Brain microvascular endothelial cell (primary cell): ENCODE data around the gene HCCS.

Experiments used
- DNase-seq: peaks from one replicate; pipeline ENCODE4 v3.0.0-alpha.2; 2020
- H3K27ac ChIP-seq: fragments of 250-450 bp; sonication (Bioruptor Pico); 2 replicates; pipeline ENCODE4 v1.5.1; 2020; ENCODE audit warnings: mild to moderate bottlenecking, moderate library complexity
- H3K27me3 ChIP-seq: fragments of 250-450 bp; sonication (Bioruptor Pico); replicated peaks from 2 replicates; pipeline ENCODE4 v1.5.1; 2020; ENCODE audit warnings: mild to moderate bottlenecking
- H3K36me3 ChIP-seq: fragments of 250-450 bp; sonication (Bioruptor Pico); replicated peaks from 2 replicates; pipeline ENCODE4 v1.5.1; 2020; ENCODE audit warnings: mild to moderate bottlenecking
- H3K4me3 ChIP-seq: 2 replicates; pipeline ENCODE4 v1.5.1; 2011; ENCODE audit warnings: low read depth, mild to moderate bottlenecking, control low read depth, low read length, moderate library complexity
- CTCF ChIP-seq: IDR thresholded peaks from 2 replicates; pipeline ENCODE4 v1.5.1; 2011; ENCODE audit warnings: low read depth, mild to moderate bottlenecking, moderate library complexity, low read length, control low read depth, inconsistent platforms; ENCODE audit errors: missing control alignments
- in situ Hi-C: cut with HindIII; loops from 2 replicates; pipeline ENCODE4 v1.10.0; 2017; ENCODE audit warnings: low sequenced_read_pairs, low pct_ligation_motif_present

HCCS gene

GRCh38 chrX:11080741-11081305 lies 30.3 kb upstream of the HCCS start:
- H3K27ac ChIP-seq = no peak overlapping the region
- no peak for DNase-seq
- in situ Hi-C loops = no loop called here
- no peaks in the 10 kb centered on the region for H3K36me3 ChIP-seq
- TF ChIP-seq CTCF = no peak
- no peak overlapping the region for H3K4me3 ChIP-seq
- no peaks in the 10 kb centered on the region for H3K27me3 ChIP-seq

DNA sequence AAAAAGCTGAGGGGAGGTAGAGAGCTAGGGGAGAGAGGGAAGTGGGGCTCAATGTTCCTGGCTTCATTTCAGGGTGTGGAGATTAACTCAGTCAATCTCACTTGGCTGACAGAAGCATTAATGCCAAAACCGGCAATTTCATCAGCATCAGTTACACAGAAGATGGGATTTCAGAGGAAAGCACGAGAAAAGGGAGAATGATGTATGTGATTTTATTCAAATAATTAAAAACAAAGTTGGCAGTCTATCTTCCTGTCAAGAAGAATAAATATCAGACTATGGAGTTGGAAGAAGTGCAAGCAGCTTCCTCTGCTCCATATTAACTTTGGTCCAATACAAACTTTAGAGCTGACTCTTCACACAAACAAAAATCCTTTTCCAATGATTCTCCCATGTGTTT lies 29.6 kb upstream of the HCCS start:
- in situ Hi-C loops = no loop called here
- Histone ChIP-seq H3K27me3 (no peaks in the 10 kb centered on the region), H3K27ac (no peak overlapping the region), H3K36me3 (no peaks in the 10 kb centered on the region), H3K4me3 (no peak overlapping the region)
- no peak for TF ChIP-seq CTCF
- no peak for DNase-seq

DNA sequence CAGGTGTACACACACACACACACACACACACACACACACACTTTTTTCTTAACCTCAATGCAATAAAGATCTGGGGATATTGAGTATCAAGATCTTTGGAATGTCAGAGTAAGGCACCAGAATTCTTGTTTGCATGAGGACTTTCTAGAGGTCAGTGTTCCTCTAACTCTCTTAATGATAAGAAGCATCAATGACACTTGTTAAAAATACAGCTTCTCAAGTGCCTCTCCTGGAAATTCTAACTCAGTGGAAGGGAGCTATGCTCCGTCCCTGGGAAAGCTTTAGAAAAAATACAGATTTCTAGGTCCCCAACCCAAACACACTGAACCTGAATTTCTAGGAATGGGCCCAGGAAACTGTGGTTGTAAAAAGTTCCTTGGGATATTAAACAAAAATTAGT lies 25.8 kb upstream of the HCCS start:
- in situ Hi-C loops = no loop called here
- no peak for DNase-seq
- H3K4me3 ChIP-seq = no peak overlapping the region
- TF ChIP-seq CTCF = no peak
- no peaks in the 10 kb centered on the region for H3K36me3 ChIP-seq
- H3K27me3 ChIP-seq = no peaks in the 10 kb centered on the region
- no peak overlapping the region for H3K27ac ChIP-seq

DNA sequence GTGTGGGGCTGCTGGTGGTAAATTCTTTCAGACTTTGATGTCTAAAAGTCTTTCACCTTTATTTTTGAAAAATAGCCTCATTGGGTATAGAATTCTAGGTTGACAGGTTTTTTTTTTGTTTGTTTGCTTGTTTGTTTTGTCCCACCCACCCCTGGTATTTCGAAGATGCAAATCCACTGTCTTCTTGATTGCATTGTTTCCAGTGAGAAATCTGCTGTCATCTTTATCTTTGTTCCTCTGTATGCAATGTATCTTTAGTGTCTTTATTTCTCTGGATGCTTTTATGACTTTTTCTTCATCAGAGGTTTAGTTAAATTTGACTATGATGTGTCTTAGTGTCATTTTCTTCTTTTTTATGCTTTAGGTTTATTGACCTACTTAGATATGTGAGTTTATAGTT lies 21.3 kb upstream of the HCCS start:
- no peaks in the 10 kb centered on the region for H3K27me3 ChIP-seq
- DNase-seq = no peak
- H3K36me3 ChIP-seq = no peaks in the 10 kb centered on the region
- no peak overlapping the region for H3K27ac ChIP-seq
- in situ Hi-C loops = no loop called here
- TF ChIP-seq CTCF = no peak
- no peak overlapping the region for H3K4me3 ChIP-seq

- no peak for TF ChIP-seq CTCF
- in situ Hi-C loops = no loop called here
- Histone ChIP-seq H3K27me3 (no peaks in the 10 kb centered on the region), H3K4me3 (no peak overlapping the region), H3K27ac (no peak overlapping the region), H3K36me3 (no peaks in the 10 kb centered on the region)
- no peak for DNase-seq
Observed at GRCh38 chrX:11097933-11098332, 13.2 kb upstream of the HCCS start.

DNA sequence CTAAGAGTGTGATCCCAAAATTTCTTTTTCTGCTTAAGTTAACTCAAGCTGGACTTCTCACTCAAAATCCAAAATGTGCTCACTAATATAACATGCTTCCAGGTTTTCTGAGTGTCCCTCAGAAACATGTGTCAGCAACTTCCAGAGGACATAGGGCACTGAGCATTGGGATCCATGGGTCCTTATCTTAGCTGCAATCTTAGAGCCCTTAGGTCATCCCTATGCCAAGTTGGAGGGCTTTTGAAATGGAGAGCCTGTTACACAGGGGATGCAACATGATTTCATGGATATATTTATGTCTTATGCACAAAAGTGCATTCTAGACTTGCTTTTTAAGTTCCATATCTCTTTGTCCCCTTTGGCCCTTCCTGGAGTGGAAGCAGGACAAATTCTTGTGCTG lies 11.7 kb upstream of the HCCS start:
- H3K36me3 ChIP-seq = no peaks in the 10 kb centered on the region
- in situ Hi-C loops = no loop called here
- no peak overlapping the region for H3K4me3 ChIP-seq
- TF ChIP-seq CTCF = no peak
- DNase-seq = no peak
- H3K27ac ChIP-seq = no peak overlapping the region
- no peaks in the 10 kb centered on the region for H3K27me3 ChIP-seq
